Type B pancreatic cell (in vitro differentiated cells): Measurements from ENCODE around the gene TMEM178B. TPM values are rescaled to one million over a fixed set of nuclear protein-coding genes. Genes with fewer than 3 reads are reported as not detected.

Experiments
- DNase-seq: peaks from one replicate; pipeline ENCODE4 v3.0.0; 2021; ENCODE audit warnings: mixed read lengths; ENCODE audit not compliant: unreplicated experiment; ENCODE audit errors: extremely low spot score
- H3K27ac Mint-ChIP-seq: 2 replicates; pipeline ENCODE4 v1.8.0; 2021; ENCODE audit warnings: mild to moderate bottlenecking, mixed read lengths
- H3K27me3 Mint-ChIP-seq: 2 replicates; pipeline ENCODE4 v1.8.0; 2021; ENCODE audit warnings: mixed read lengths
- H3K36me3 Mint-ChIP-seq: 2 replicates; pipeline ENCODE4 v1.8.0; 2021; ENCODE audit warnings: mixed read lengths
- H3K4me1 Mint-ChIP-seq: one replicate; pipeline ENCODE4 v1.8.0; 2021; ENCODE audit warnings: mixed read lengths; ENCODE audit not compliant: unreplicated experiment
- H3K4me3 Mint-ChIP-seq: 2 replicates; pipeline ENCODE4 v1.8.0; 2021; ENCODE audit warnings: mild to moderate bottlenecking, mixed read lengths
- H3K9me3 Mint-ChIP-seq: 2 replicates; pipeline ENCODE4 v1.8.0; 2021; ENCODE audit warnings: mixed read lengths
- CTCF ChIP-seq: fragments of 200-600 bp; sonication (generic); conservative IDR thresholded peaks from 2 replicates; pipeline ENCODE4 v1.5.0; 2021; ENCODE audit warnings: antibody characterized with exemption, mild to moderate bottlenecking
- total RNA-seq: library from RNA; stranded (reverse); gene quantifications from 2 replicates; pipeline ENCODE4 v1.2.1, GENCODE V29; 2021; ENCODE audit warnings: low replicate concordance

Gene TMEM178B
- total RNA-seq, 1 donor from 2014 or later = 8.7 TPM

DNA sequence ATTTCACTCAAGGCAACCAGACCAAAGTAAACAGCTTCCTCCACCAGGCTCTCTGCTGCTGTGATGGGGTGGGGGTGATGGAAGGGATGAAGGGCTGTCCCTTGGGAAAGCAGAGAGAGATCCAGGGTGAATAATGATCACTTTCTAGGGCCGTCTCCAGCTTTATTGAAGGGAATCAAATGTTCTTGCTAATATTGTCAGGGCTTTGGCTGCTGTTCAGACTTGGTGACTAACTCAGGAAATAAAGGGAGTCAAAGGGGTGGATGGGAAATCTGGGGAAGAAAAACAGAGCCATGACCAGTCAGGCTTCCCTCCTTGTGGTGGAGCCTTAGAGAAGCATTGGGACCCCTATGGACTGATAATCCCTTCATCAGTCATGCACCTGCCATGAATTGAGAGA lies 281.2 kb downstream of the TMEM178B start:
- H3K36me3 Mint-ChIP-seq = no peaks in the 10 kb centered on the region
- no peaks in the 10 kb centered on the region for H3K9me3 Mint-ChIP-seq
- H3K4me3 Mint-ChIP-seq = no peak overlapping the region
- no peak for DNase-seq
- no peaks in the 10 kb centered on the region for H3K4me1 Mint-ChIP-seq
- H3K27ac Mint-ChIP-seq = no peak overlapping the region
- TF ChIP-seq CTCF = no peak
- H3K27me3 Mint-ChIP-seq = no peaks in the 10 kb centered on the region

- Mint-ChIP-seq H3K9me3 (no peaks in the 10 kb centered on the region), H3K36me3 (no peaks in the 10 kb centered on the region), H3K27me3 (no peaks in the 10 kb centered on the region), H3K27ac (no peak overlapping the region), H3K4me1 (peaks cover 9% of the 10 kb centered on the region), H3K4me3 (no peak overlapping the region)
- TF ChIP-seq CTCF = no peak
- no peak for DNase-seq
Observed at GRCh38 chr7:141356161-141356560, 282.3 kb downstream of the TMEM178B start.

DNA sequence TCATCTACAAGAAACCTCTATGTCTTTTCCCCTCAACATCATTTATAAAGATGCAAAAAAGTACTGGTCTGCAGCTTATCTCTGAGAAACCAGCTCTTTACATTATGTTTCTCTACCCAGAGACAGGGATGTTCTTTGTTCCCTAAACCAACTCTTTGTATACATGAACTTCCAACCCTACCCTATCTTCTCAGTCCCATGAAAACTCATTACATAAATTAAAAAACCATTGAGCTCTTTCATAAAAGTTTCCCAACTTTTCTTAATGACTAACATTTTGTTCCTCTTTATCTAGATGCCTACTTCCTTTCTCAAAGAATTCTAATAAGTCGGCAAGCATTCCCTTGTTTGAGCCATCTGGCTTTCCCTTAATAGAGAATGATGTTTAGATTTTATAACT lies 284.5 kb downstream of the TMEM178B start:
- no peak for TF ChIP-seq CTCF
- peaks cover 23% of the 10 kb centered on the region for H3K4me1 Mint-ChIP-seq
- DNase-seq = no peak
- H3K9me3 Mint-ChIP-seq = no peaks in the 10 kb centered on the region
- no peaks in the 10 kb centered on the region for H3K36me3 Mint-ChIP-seq
- no peak overlapping the region for H3K27ac Mint-ChIP-seq
- H3K27me3 Mint-ChIP-seq = no peaks in the 10 kb centered on the region
- H3K4me3 Mint-ChIP-seq = no peak overlapping the region

GRCh38 chr7:141359262-141359661 lies 285.4 kb downstream of the TMEM178B start:
- Mint-ChIP-seq H3K27me3 (no peaks in the 10 kb centered on the region), H3K4me1 (peaks cover 23% of the 10 kb centered on the region), H3K9me3 (no peaks in the 10 kb centered on the region), H3K4me3 (no peak overlapping the region), H3K27ac (no peak overlapping the region), H3K36me3 (no peaks in the 10 kb centered on the region)
- no peak for DNase-seq
- no peak for TF ChIP-seq CTCF

GRCh38 chr7:141359740-141360415 lies 286.0 kb downstream of the TMEM178B start:
- no peak overlapping the region for H3K27ac Mint-ChIP-seq
- H3K9me3 Mint-ChIP-seq = no peaks in the 10 kb centered on the region
- DNase-seq = no peak
- no peak overlapping the region for H3K4me3 Mint-ChIP-seq
- no peak for TF ChIP-seq CTCF
- H3K27me3 Mint-ChIP-seq = no peaks in the 10 kb centered on the region
- H3K36me3 Mint-ChIP-seq = no peaks in the 10 kb centered on the region
- H3K4me1 Mint-ChIP-seq = peaks cover 23% of the 10 kb centered on the region

GRCh38 chr7:141360416-141360760 lies 286.5 kb downstream of the TMEM178B start:
- Mint-ChIP-seq H3K4me1 (peaks cover 24% of the 10 kb centered on the region), H3K9me3 (no peaks in the 10 kb centered on the region), H3K36me3 (no peaks in the 10 kb centered on the region), H3K27ac (peak overlapping the region; percentile 47), H3K4me3 (peak overlapping the region; percentile 26), H3K27me3 (no peaks in the 10 kb centered on the region)
- no peak for DNase-seq
- TF ChIP-seq CTCF = no peak
